Measurements from ENCODE around the gene TMUB2.

- TF ChIP-seq POLR2A (IDR thresholded peaks at IDR 0.05; ENCODE audit: low read depth, low read length) (no peak), TAF1 (IDR thresholded peaks at IDR 0.05; ENCODE audit: low read depth, low read length) (no peak)
Observed at GRCh38 chr17:44241106-44241624, 54.4 kb downstream of the TMUB2 start.

Data from GM12891 (cell line).